Ishikawa (cell line): ENCODE measurements around the gene MYO15A.

Experiments used
- CEBPB ChIP-seq: IDR thresholded peaks from 2 replicates; pipeline ENCODE4 v1.6.1; 2012
- CREB1 ChIP-seq: IDR thresholded peaks from 2 replicates; pipeline ENCODE4 v1.6.1; 2012; ENCODE audit warnings: low read depth
- EGR1 ChIP-seq: IDR thresholded peaks from 2 replicates; pipeline ENCODE4 v1.6.1; 2012
- EP300 ChIP-seq: IDR thresholded peaks from 2 replicates; pipeline ENCODE4 v1.6.1; 2012; ENCODE audit warnings: borderline replicate concordance
- FOXM1 ChIP-seq: IDR thresholded peaks from 2 replicates; pipeline ENCODE4 v1.6.1; 2012; ENCODE audit warnings: low read depth, borderline replicate concordance
- NFIC ChIP-seq: IDR thresholded peaks from 2 replicates; pipeline ENCODE4 v1.6.1; 2012
- RAD21 ChIP-seq: IDR thresholded peaks from 2 replicates; pipeline ENCODE4 v1.6.1; 2012; ENCODE audit warnings: low read depth
- REST ChIP-seq: IDR thresholded peaks from 2 replicates; pipeline ENCODE4 v1.6.1; 2012; ENCODE audit warnings: low read depth, mild to moderate bottlenecking
- TAF1 ChIP-seq: IDR thresholded peaks from 2 replicates; pipeline ENCODE4 v1.6.1; 2012; ENCODE audit warnings: low read depth, mild to moderate bottlenecking
- TCF12 ChIP-seq: IDR thresholded peaks from 2 replicates; pipeline ENCODE4 v1.6.1; 2012; ENCODE audit warnings: low read depth
- TEAD4 ChIP-seq: IDR thresholded peaks from 2 replicates; pipeline ENCODE4 v1.6.1; 2012
- USF1 ChIP-seq: IDR thresholded peaks from 2 replicates; pipeline ENCODE4 v1.6.1; 2012
- YY1 ChIP-seq: IDR thresholded peaks from 2 replicates; pipeline ENCODE4 v1.6.1; 2012; ENCODE audit warnings: low read depth
- ZBTB7A ChIP-seq: IDR thresholded peaks from 2 replicates; pipeline ENCODE4 v1.6.1; 2012; ENCODE audit warnings: low read depth
- TF ChIP-seq, protein P1 (sequence below): IDR thresholded peaks from 2 replicates; pipeline ENCODE4 v1.6.1; 2012

Gene MYO15A

GRCh38 chr17:18074566-18075272, 33.8 kb upstream of the MYO15A start:
- TF ChIP-seq NFIC (no peak), TAF1 (no peak), RAD21 (no peak), CEBPB (no peak), FOXM1 (no peak), YY1 (no peak)

GRCh38 chr17:18076936-18077335, 31.6 kb upstream of the MYO15A start:
- no peak for TF ChIP-seq REST
- no peak for TF ChIP-seq YY1
- TF ChIP-seq TEAD4 = no peak
- TF ChIP-seq USF1 = no peak
- no peak for TF ChIP-seq FOXM1

GRCh38 chr17:18079543-18079942, 29.0 kb upstream of the MYO15A start:
- TF ChIP-seq TCF12 = no peak
- TF ChIP-seq TEAD4 = no peak
- no peak for TF ChIP-seq TAF1
- no peak for TF ChIP-seq NFIC
- TF ChIP-seq YY1 = no peak

- TF ChIP-seq RAD21 (no peak), EGR1 (no peak), TAF1 (no peak), REST (no peak), FOXM1 (no peak), USF1 (no peak), NFIC (no peak), CREB1 (no peak), TEAD4 (no peak), EP300 (no peak), CEBPB (no peak), TCF12 (no peak), ZBTB7A (no peak), YY1 (no peak)
- TF ChIP-seq, protein P1, sequence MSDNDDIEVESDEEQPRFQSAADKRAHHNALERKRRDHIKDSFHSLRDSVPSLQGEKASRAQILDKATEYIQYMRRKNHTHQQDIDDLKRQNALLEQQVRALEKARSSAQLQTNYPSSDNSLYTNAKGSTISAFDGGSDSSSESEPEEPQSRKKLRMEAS = no peak
Measured at GRCh38 chr17:18084256-18084655, 24.3 kb upstream of the MYO15A start.

DNA sequence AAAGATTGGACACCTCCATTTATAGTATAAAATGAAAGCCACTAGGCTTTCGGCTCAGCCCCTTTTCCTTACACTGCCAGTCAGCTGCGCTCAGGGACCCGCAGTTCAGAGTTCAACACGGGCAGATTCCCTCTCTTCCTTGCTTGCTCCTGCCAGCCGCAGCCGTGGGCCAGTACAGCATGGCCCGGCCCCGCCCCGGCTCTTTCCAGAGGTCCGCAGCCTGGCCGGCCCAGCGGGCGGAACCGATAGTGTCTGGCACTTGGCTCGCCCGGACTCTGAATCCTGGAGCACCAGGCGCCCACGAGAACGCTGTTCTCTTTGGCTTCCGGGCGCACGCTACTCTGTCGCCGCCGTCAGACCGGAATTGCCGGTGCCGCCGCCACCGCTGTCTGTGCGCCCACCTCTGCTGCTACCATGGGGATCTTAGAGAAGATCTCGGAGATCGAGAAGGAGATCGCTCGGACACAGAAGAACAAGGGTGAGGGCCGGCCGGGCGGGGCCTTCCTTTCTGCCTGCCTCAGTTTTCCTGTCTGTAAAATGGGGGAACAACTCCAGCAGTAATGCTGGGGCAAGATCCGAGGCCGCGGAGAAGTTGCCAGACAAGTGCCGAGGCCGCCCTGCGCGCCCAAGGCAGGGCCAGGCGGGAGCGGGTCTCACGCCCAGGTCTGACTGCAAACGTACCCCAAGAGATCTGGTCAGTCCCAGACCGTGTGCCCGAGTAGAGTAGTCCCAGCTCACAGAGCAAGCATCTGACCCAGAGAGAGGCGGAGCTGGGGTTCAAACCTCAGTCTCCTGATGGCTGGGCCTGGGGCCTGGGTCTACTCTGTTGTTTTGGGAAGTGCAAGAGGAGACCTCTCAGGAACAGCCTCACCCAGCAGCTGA, 20.7 kb upstream of the MYO15A start, which contains the start of gene DRG2:
Gene DRG2 (plus strand): TSS at position 339 of the 882 bp plus-strand sequence. CDS start 76 bp downstream, at position 415.
- TF ChIP-seq YY1 (peak; percentile 84), EGR1 (peak; percentile 55; the same call in 1 of the 2 replicates), CREB1 (peak; percentile 47; the same call in 1 of the 2 replicates), TEAD4 (peak; percentile 50; the same call in 1 of the 2 replicates), ZBTB7A (no peak), FOXM1 (0 out of 2 replicates have a peak, but pooled peaks have one; percentile 25), NFIC (peak; percentile 48), TAF1 (peak; percentile 97), USF1 (peak; percentile 78), EP300 (no peak), TCF12 (peak; percentile 73), CEBPB (peak; percentile 53; the same call in 1 of the 2 replicates), RAD21 (peak; percentile 26; the same call in 1 of the 2 replicates), REST (no peak)
- TF ChIP-seq, protein P1 = peak; percentile 90
